Activated CD8-positive, alpha-beta T cell treated with anti-CD3 and anti-CD28 coated beads for 36 hours (primary cell): ENCODE data around the gene KIRREL3. TPM values are rescaled to one million over a fixed set of nuclear protein-coding genes. Genes with fewer than 3 reads are reported as not detected.

Experiments
- ATAC-seq: fragments of 200-7000 bp; cut with Tn5 transposase; one replicate; pipeline ENCODE4 v1.10.0; 2021; ENCODE audit warnings: mild to moderate bottlenecking, moderate library complexity
- CTCF ChIA-PET: fragments of 350-600 bp; sonication (Branson Sonifier 250); formaldehyde crosslinking; loops from one replicate; lab custom pipeline; 2021; ENCODE audit warnings: antibody characterized with exemption; lab: Charles Lee
- POLR2A ChIA-PET: fragments of 350-600 bp; sonication (Branson Sonifier 250); formaldehyde crosslinking; loops from one replicate; lab custom pipeline; 2021; ENCODE audit warnings: antibody characterized with exemption; lab: Charles Lee
- DNase-seq: peaks from one replicate; pipeline ENCODE4 v3.0.0-alpha.2; 2020
- H3K27ac Mint-ChIP-seq: one replicate; pipeline ENCODE4 v1.8.0; 2021; ENCODE audit warnings: mild to moderate bottlenecking, mixed read lengths
- H3K27me3 Mint-ChIP-seq: one replicate; pipeline ENCODE4 v1.8.0; 2021; ENCODE audit warnings: mixed read lengths
- H3K36me3 Mint-ChIP-seq: one replicate; pipeline ENCODE4 v1.8.0; 2021; ENCODE audit warnings: low read depth, mixed read lengths
- H3K4me1 Mint-ChIP-seq: one replicate; pipeline ENCODE4 v1.8.0; 2021; ENCODE audit warnings: low read depth, mixed read lengths
- H3K4me3 Mint-ChIP-seq: one replicate; pipeline ENCODE4 v1.8.0; 2021; ENCODE audit warnings: mild to moderate bottlenecking, moderate library complexity, mixed read lengths
- H3K9me3 Mint-ChIP-seq: one replicate; pipeline ENCODE4 v1.8.0; 2021; ENCODE audit warnings: mixed read lengths
- CTCF ChIP-seq: fragments of 200-600 bp; IDR thresholded peaks from one replicate; pipeline ENCODE4 v1.8.0; 2022; ENCODE audit warnings: antibody characterized with exemption, mild to moderate bottlenecking
- intact Hi-C: fragments of 100-400 bp; cut with micrococcal nuclease; formaldehyde crosslinking; loops from one replicate; pipeline ENCODE4 v1.10.0; 2022
- total RNA-seq, 2 experiments: library from RNA; stranded (reverse); gene quantifications; one replicate each; pipeline ENCODE4 v1.2.3, GENCODE V29; 2021

KIRREL3 gene
- total RNA-seq, 2 experiments from 2014 or later: not detected

- H3K27ac Mint-ChIP-seq: no peak overlapping the region
- TF ChIP-seq CTCF: no peak
- H3K4me3 Mint-ChIP-seq: no peak overlapping the region
- no peaks in the 10 kb centered on the region for H3K9me3 Mint-ChIP-seq
- no peaks in the 10 kb centered on the region for H3K36me3 Mint-ChIP-seq
- CTCF ChIA-PET: no interaction called here
- no peaks in the 10 kb centered on the region for H3K27me3 Mint-ChIP-seq
- intact Hi-C loops: no loop called here
- H3K4me1 Mint-ChIP-seq: no peaks in the 10 kb centered on the region
- no peak for DNase-seq
- no peak for ATAC-seq
- POLR2A ChIA-PET: no interaction called here
Measured at GRCh38 chr11:126456783-126457542, 543.6 kb downstream of the KIRREL3 start.

DNA sequence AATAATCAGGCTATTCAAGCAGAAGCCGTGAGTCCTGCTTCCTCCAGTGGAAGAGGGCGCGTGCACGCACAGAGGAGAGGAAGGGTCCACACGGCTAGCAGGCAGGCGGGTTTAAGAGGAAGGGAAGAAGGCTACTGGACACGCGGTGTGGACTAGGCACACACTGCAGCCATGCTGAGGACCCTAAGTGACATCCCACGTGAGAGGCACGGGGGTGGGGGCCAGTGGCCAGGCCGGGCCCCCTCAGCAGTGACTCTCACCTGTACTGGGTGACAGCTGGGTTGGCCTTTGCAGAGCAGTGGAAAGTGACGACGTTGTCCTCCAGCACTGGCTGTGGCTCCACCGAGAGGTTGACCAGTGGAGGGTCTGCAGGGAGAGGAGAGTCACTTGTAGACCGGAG is 544.5 kb downstream of the KIRREL3 start:
- ChIA-PET POLR2A (no interaction called here), CTCF (no interaction called here)
- Mint-ChIP-seq H3K9me3 (peaks cover 4% of the 10 kb centered on the region), H3K27me3 (no peaks in the 10 kb centered on the region), H3K4me1 (no peaks in the 10 kb centered on the region), H3K36me3 (no peaks in the 10 kb centered on the region), H3K27ac (no peak overlapping the region), H3K4me3 (no peak overlapping the region)
- no peak for TF ChIP-seq CTCF
- ATAC-seq (no peak), DNase-seq (no peak)
- intact Hi-C loops: no loop called here

- no peak for ATAC-seq
- no peaks in the 10 kb centered on the region for H3K4me1 Mint-ChIP-seq
- POLR2A ChIA-PET: no interaction called here
- peaks cover 16% of the 10 kb centered on the region for H3K9me3 Mint-ChIP-seq
- DNase-seq: no peak
- no peaks in the 10 kb centered on the region for H3K36me3 Mint-ChIP-seq
- no peak for TF ChIP-seq CTCF
- CTCF ChIA-PET: interaction anchor here (1.7 to 2.0 kb wide), 2 partner anchors 11 to 28 kb away, joined by 6 to 11 read pairs; no protein-coding TSS in a partner anchor
- no peak overlapping the region for H3K4me3 Mint-ChIP-seq
- H3K27ac Mint-ChIP-seq: no peak overlapping the region
- no peaks in the 10 kb centered on the region for H3K27me3 Mint-ChIP-seq
- intact Hi-C loops: no loop called here
Measured at GRCh38 chr11:126452241-126453101, 548.1 kb downstream of the KIRREL3 start.

DNA sequence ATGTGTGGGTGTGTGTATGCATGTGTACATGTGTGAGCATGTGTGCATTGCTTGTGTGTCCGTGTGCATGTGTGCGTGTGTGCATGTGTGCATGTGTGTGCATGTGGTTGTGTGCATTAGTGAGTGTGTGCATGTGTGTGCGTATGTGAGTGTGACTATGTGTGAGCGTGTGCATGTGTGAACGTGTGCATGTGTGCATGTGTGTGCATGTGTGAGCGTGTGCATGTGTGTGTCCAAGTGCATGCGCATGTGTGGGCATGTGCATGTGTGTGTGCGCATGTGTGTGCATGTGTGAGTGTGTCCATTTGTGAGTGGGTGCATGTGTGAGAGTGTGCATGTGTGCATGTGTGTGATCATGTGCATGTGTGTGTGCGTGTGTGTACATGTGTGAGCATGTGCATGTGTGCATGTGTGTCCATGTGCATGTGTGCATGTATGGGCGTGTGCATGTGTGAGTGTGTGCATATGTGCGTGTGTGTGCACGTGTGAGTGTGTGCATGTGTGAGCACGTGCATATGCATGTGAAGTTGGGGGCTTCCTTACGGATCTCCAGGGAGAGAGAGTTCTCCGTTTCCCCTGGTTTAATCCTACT is 549.3 kb downstream of the KIRREL3 start:
- H3K9me3 Mint-ChIP-seq: peaks cover 16% of the 10 kb centered on the region
- ChIA-PET CTCF (interaction anchor here (1.7 to 2.0 kb wide), 2 partner anchors 10 to 29 kb away, joined by 6 to 11 read pairs; no protein-coding TSS in a partner anchor), POLR2A (no interaction called here)
- no peaks in the 10 kb centered on the region for H3K4me1 Mint-ChIP-seq
- no peak for ATAC-seq
- H3K27ac Mint-ChIP-seq: no peak overlapping the region
- DNase-seq: no peak
- no peak for TF ChIP-seq CTCF
- intact Hi-C loops: no loop called here
- H3K4me3 Mint-ChIP-seq: no peak overlapping the region
- no peaks in the 10 kb centered on the region for H3K36me3 Mint-ChIP-seq
- no peaks in the 10 kb centered on the region for H3K27me3 Mint-ChIP-seq
